ENCODE results near the gene HOXA11.

Gene HOXA11

GRCh38 chr7:27185013-27185853, at the start of gene HOXA11:
HOXA11 (minus strand) TSS chr7:27185232; CDS start chr7:27185144, 88 bp downstream.
- peak in 1 of 2 experiments; percentile 64 for DNase-seq (ENCODE audit: low read depth in 2 of 2)

GRCh38 chr7:27229448-27229847, 44.4 kb upstream of the HOXA11 start:
- DNase-seq (ENCODE audit: low read depth in 2 of 2), result no peak

- DNase-seq (ENCODE audit: low read depth in 2 of 2), result no peak
These were observed 40.2 kb upstream of the HOXA11 start for GRCh38 chr7:27224983-27225934.

- DNase-seq (ENCODE audit: low read depth in 2 of 2), result no peak
These were observed 39.0 kb upstream of the HOXA11 start for GRCh38 chr7:27223941-27224575.

- DNase-seq (ENCODE audit: low read depth in 2 of 2), result no peak
These were observed 36.3 kb upstream of the HOXA11 start for GRCh38 chr7:27221201-27221797.

- no peak for DNase-seq (ENCODE audit: low read depth in 2 of 2)
These were observed 35.5 kb upstream of the HOXA11 start for GRCh38 chr7:27220440-27220955.

- DNase-seq (ENCODE audit: low read depth in 2 of 2), result no peak
These were observed 34.8 kb upstream of the HOXA11 start for GRCh38 chr7:27219821-27220220.

GRCh38 chr7:27217951-27218350, 32.9 kb upstream of the HOXA11 start:
- DNase-seq (ENCODE audit: low read depth in 2 of 2), result no peak

GRCh38 chr7:27215356-27215755, 30.3 kb upstream of the HOXA11 start:
- DNase-seq (ENCODE audit: low read depth in 2 of 2), result no peak

- DNase-seq (ENCODE audit: low read depth in 2 of 2), result no peak
These were observed 29.4 kb upstream of the HOXA11 start for GRCh38 chr7:27214239-27214950.

GRCh38 chr7:27213433-27214238, 28.6 kb upstream of the HOXA11 start:
- DNase-seq (ENCODE audit: low read depth in 2 of 2), result no peak

GRCh38 chr7:27212497-27213432, 27.7 kb upstream of the HOXA11 start:
- no peak for DNase-seq (ENCODE audit: low read depth in 2 of 2)

- no peak for DNase-seq (ENCODE audit: low read depth in 2 of 2)
These were observed 26.8 kb upstream of the HOXA11 start for GRCh38 chr7:27211764-27212204.

GRCh38 chr7:27211084-27211446, 26.0 kb upstream of the HOXA11 start:
- no peak for DNase-seq (ENCODE audit: low read depth in 2 of 2)

- DNase-seq (ENCODE audit: low read depth in 2 of 2), result no peak
These were observed 25.5 kb upstream of the HOXA11 start for GRCh38 chr7:27210441-27211083.

- DNase-seq (ENCODE audit: low read depth in 2 of 2), result no peak
These were observed 25.0 kb upstream of the HOXA11 start for GRCh38 chr7:27209933-27210440.

- no peak for DNase-seq (ENCODE audit: low read depth in 2 of 2)
These were observed 24.0 kb upstream of the HOXA11 start for GRCh38 chr7:27208998-27209397.

- no peak for DNase-seq (ENCODE audit: low read depth in 2 of 2)
These were observed 22.4 kb upstream of the HOXA11 start for GRCh38 chr7:27207348-27207985.
